ENCODE measurements around the gene ARIH1. TPM values are rescaled to one million over a fixed set of nuclear protein-coding genes. Genes with fewer than 3 reads are reported as not detected.
A peak's percentile ranks its signal among the peaks of the same experiment; 100 is the strongest.

The ARIH1 gene
- polyA plus RNA-seq, 3 donors, result 13.5 to 47.2 (median 14.4) TPM

DNA sequence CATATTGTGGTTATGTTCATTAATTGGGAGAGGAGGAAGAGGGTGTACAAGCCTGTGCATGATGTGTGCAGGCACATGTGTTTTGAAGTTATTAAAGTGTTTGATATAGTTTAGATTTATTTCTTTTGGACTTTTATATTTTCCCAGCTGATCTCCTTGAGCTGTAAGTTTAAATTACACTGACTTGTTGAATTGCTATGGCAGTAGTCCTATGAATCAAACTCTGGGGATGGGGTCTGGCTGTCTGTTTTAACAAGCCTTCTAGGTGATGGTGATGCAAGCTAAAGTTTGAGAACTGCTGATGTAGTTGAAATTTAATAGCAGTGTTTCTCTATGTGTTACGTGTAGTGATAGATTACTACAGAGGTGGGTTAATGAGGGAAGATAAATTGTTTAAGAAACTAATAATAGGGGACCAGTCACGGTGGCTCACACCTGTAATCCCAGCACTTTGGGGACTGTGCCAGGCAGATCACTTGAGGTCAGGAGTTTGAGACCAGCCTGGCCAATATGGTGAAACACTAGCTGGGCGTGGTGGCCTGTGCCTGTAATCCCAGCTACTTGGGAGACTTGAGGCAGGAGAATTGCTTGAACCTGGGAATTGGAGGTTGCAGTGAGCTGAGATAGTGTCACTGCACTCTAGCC is 7.0 kb downstream of the ARIH1 start:
- peaks cover 26 to 65% of the 10 kb centered on the region in 2 donors for H3K36me3 Mint-ChIP-seq

DNA sequence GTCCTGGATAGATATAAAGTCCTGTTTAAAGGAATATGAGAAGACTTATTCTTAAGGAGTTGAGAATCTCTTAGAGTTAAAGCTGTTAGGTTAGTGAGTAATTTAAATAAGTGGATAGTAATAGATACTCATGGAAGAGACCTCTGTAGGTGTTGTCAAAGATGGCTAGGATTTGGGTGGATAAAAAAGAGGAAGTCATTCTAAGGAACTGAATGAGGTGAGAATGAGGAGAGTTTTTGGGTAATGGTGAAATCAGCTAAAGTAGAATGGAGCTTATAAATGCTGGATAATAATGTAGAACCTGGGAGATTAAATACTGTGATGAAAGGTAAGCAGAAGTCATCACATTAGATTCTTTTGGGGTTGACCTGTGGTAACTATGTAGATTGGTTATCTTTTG is 8.1 kb downstream of the ARIH1 start:
- Histone ChIP-seq H3K4me3 (replicated peaks in 1 of 3; ENCODE audit: low read depth in 2 of 3, low read length in 3 of 3) (no peak overlapping the region), H4K20me1 (ENCODE audit: insufficient read depth, low read length) (peaks cover 100% of the 10 kb centered on the region), H3K36me3 (replicated peaks in 1 of 2; ENCODE audit: control insufficient read depth in 1 of 2, insufficient read depth in 2 of 2, low read length in 2 of 2) (peaks cover 3 to 22% of the 10 kb centered on the region in 2 donors), H3K9ac (ENCODE audit: insufficient read depth, low read length, poor library complexity, severe bottlenecking) (no peak overlapping the region), H3K27me3 (ENCODE audit: control insufficient read depth in 2 of 2, insufficient read depth in 2 of 2, low read length in 2 of 2) (no peaks in the 10 kb centered on the region), H3K79me2 (ENCODE audit: insufficient read depth, low read length) (peaks cover 100% of the 10 kb centered on the region), H3K4me1 (ENCODE audit: control insufficient read depth in 1 of 2, insufficient read depth in 2 of 2, low read length in 2 of 2) (peaks cover 5 to 24% of the 10 kb centered on the region in 2 donors), H3K9me3 (replicated peaks in 1 of 2; ENCODE audit: control insufficient read depth in 1 of 2, insufficient read depth in 1 of 2, low read length in 2 of 2) (no peaks in the 10 kb centered on the region), H3K4me2 (replicated peaks; ENCODE audit: extremely low read depth, low read length, poor library complexity, severe bottlenecking) (no peak overlapping the region), H3K27ac (ENCODE audit: low read depth in 1 of 2, low read length in 2 of 2) (no peak overlapping the region), H2AFZ (ENCODE audit: insufficient read depth, low read depth, low read length, poor library complexity, severe bottlenecking) (no peak overlapping the region)
- TF ChIP-seq, protein P1, sequence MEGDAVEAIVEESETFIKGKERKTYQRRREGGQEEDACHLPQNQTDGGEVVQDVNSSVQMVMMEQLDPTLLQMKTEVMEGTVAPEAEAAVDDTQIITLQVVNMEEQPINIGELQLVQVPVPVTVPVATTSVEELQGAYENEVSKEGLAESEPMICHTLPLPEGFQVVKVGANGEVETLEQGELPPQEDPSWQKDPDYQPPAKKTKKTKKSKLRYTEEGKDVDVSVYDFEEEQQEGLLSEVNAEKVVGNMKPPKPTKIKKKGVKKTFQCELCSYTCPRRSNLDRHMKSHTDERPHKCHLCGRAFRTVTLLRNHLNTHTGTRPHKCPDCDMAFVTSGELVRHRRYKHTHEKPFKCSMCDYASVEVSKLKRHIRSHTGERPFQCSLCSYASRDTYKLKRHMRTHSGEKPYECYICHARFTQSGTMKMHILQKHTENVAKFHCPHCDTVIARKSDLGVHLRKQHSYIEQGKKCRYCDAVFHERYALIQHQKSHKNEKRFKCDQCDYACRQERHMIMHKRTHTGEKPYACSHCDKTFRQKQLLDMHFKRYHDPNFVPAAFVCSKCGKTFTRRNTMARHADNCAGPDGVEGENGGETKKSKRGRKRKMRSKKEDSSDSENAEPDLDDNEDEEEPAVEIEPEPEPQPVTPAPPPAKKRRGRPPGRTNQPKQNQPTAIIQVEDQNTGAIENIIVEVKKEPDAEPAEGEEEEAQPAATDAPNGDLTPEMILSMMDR (IDR thresholded peaks at IDR 0.05), result no peak
- peaks cover 17 to 54% of the 10 kb centered on the region in 2 donors for H3K36me3 Mint-ChIP-seq
- no peaks in the 10 kb centered on the region for H3K27me3 Mint-ChIP-seq (ENCODE audit: low read depth in 3 of 3)
- H3K4me3 Mint-ChIP-seq, result no peak overlapping the region
- intact Hi-C loops (cut with micrococcal nuclease), result no loop called here
- DNase-seq, result peak in 2 of 3 donors; percentile 24 to 38
- H3K9me3 Mint-ChIP-seq, result no peaks in the 10 kb centered on the region
- peaks cover 26% of the 10 kb centered on the region for H3K4me1 Mint-ChIP-seq
- H3K27ac Mint-ChIP-seq, result no peak overlapping the region

More for the DNA sequence above, 7.0 kb downstream of the ARIH1 start:
- no peak overlapping the region for H2AFZ ChIP-seq (ENCODE audit: insufficient read depth, low read depth, low read length, poor library complexity, severe bottlenecking)
- H3K27ac Mint-ChIP-seq, result peak overlapping the region in 1 of 7 donors; percentile 37
- no peaks in the 10 kb centered on the region for H3K27me3 ChIP-seq (ENCODE audit: control insufficient read depth in 2 of 2, insufficient read depth in 2 of 2, low read length in 2 of 2)
- no peak overlapping the region for H3K4me3 Mint-ChIP-seq
- H3K79me2 ChIP-seq (ENCODE audit: insufficient read depth, low read length), result peaks cover 100% of the 10 kb centered on the region
- H3K4me3 ChIP-seq (replicated peaks in 1 of 3; ENCODE audit: low read depth in 2 of 3, low read length in 3 of 3), result no peak overlapping the region
- H3K4me1 Mint-ChIP-seq, result peaks cover 37% of the 10 kb centered on the region
- peaks cover 10 to 34% of the 10 kb centered on the region in 2 donors for H3K4me1 ChIP-seq (ENCODE audit: control insufficient read depth in 1 of 2, insufficient read depth in 2 of 2, low read length in 2 of 2)
- peaks cover 100% of the 10 kb centered on the region for H4K20me1 ChIP-seq (ENCODE audit: insufficient read depth, low read length)
- H3K4me2 ChIP-seq (replicated peaks; ENCODE audit: extremely low read depth, low read length, poor library complexity, severe bottlenecking), result no peak overlapping the region
- intact Hi-C loops (cut with micrococcal nuclease), result no loop called here
- H3K9me3 ChIP-seq (replicated peaks in 1 of 2; ENCODE audit: control insufficient read depth in 1 of 2, insufficient read depth in 1 of 2, low read length in 2 of 2), result no peaks in the 10 kb centered on the region
- WGBS (ENCODE audit: insufficient coverage), result 93% methylated on average over 3 of the region's 3 CpGs
- no peak for DNase-seq
- TF ChIP-seq, protein P1 (IDR thresholded peaks at IDR 0.05), result no peak
- no peak overlapping the region for H3K9ac ChIP-seq (ENCODE audit: insufficient read depth, low read length, poor library complexity, severe bottlenecking)
- no peak overlapping the region for H3K27ac ChIP-seq (ENCODE audit: low read depth in 1 of 2, low read length in 2 of 2)
- peaks cover 0 to 6% (median 4%) of the 10 kb centered on the region in 7 donors for H3K9me3 Mint-ChIP-seq
- peaks cover 4 to 25% of the 10 kb centered on the region in 2 donors for H3K36me3 ChIP-seq (replicated peaks in 1 of 2; ENCODE audit: control insufficient read depth in 1 of 2, insufficient read depth in 2 of 2, low read length in 2 of 2)
- H3K27me3 Mint-ChIP-seq (ENCODE audit: low read depth in 3 of 3), result no peaks in the 10 kb centered on the region

All from CD14-positive monocyte (primary cell).